ENCODE measurements around the gene PRR14. TPM values are rescaled to one million over a fixed set of nuclear protein-coding genes. Genes with fewer than 3 reads are reported as not detected.

PRR14 gene
- total and polyA plus RNA-seq, 2 of the 4 experiments (the other 2 are of a cell fraction): 1.4 to 11.9 TPM

GRCh38 chr16:30603945-30604315 lies 46.8 kb upstream of the PRR14 start:
- no peak overlapping the region for H3K4me2 ChIP-seq (ENCODE audit: low read depth, low read length)
- intact Hi-C loops (cut with micrococcal nuclease): no loop called here
- no peaks in the 10 kb centered on the region for H3K27me3 ChIP-seq (ENCODE audit: control insufficient read depth, insufficient read depth, low read length)
- H4K8ac ChIP-seq (ENCODE audit: low read depth in 2 of 2, low read length in 2 of 2): no peak overlapping the region
- TF ChIP-seq SMC3 (IDR thresholded peaks at IDR 0.05; ENCODE audit: low read depth, low read length) (no peak), USF2 (IDR thresholded peaks at IDR 0.05; ENCODE audit: low read depth, low read length) (no peak), MXI1 (IDR thresholded peaks at IDR 0.05; ENCODE audit: borderline replicate concordance, low read depth, low read length) (no peak), CTCF (conservative IDR thresholded peaks at IDR 0.05; ENCODE audit: low read depth, low read length) (no peak)
- no peak overlapping the region for H2AK9ac ChIP-seq (replicated peaks; ENCODE audit: low read depth, low read length, poor library complexity)
- H2BK5ac ChIP-seq (ENCODE audit: low read depth, low read length, poor library complexity, severe bottlenecking): no peak overlapping the region
- H2BK120ac ChIP-seq (ENCODE audit: low read depth, low read length): no peak overlapping the region
- H3K36me3 ChIP-seq (ENCODE audit: control insufficient read depth, insufficient read depth, low read length): peaks cover 25% of the 10 kb centered on the region
- in situ Hi-C loops (cut with MboI; ENCODE audit: low sequenced_read_pairs): no loop called here
- no peak overlapping the region for H3K4ac ChIP-seq (ENCODE audit: low read depth, low read length)
- no peak overlapping the region for H2BK20ac ChIP-seq (ENCODE audit: low read depth, low read length)
- H3K56ac ChIP-seq (ENCODE audit: extremely low read depth, insufficient read depth, low read length): no peak overlapping the region
- H3K18ac ChIP-seq (ENCODE audit: low read depth, low read length): no peak overlapping the region
- H4K91ac ChIP-seq (ENCODE audit: insufficient read depth, low read depth, low read length): no peak overlapping the region
- no peak overlapping the region for H2AK5ac ChIP-seq (ENCODE audit: low read depth, low read length)
- H3K4me3 ChIP-seq (ENCODE audit: insufficient read depth, low read depth, low read length): no peak overlapping the region
- no TSS peak for BruUV-seq (replicated peaks)
- ATAC-seq (ENCODE audit: low read depth) (no peak), DNase-seq (no peak)
- H3K23ac ChIP-seq (ENCODE audit: low read depth, low read length): no peak overlapping the region
- dilution Hi-C loops (cut with HindIII; ENCODE audit: low sequenced_read_pairs, unreplicated experiment): no loop called here
- H3K79me1 ChIP-seq (ENCODE audit: low read depth in 1 of 2, low read length in 2 of 2): peaks cover 10 to 21% of the 10 kb centered on the region in 2 experiments; a peak in 3 of 4 replicates
- H2AFZ ChIP-seq (replicated peaks; ENCODE audit: low read length, poor library complexity): no peak overlapping the region
- H3K4me1 ChIP-seq (ENCODE audit: control insufficient read depth, insufficient read depth, low read length): peaks cover 6% of the 10 kb centered on the region; the same call in 1 of the 2 replicates
- ChIA-PET CTCF (no interaction called here), POLR2A (ENCODE audit: unreplicated experiment) (no interaction called here)
- H3K14ac ChIP-seq (replicated peaks; ENCODE audit: low read depth, low read length): no peak overlapping the region
- no peaks in the 10 kb centered on the region; the same call in 1 of the 2 replicates for H3K9me1 ChIP-seq (ENCODE audit: insufficient read depth, low read length)
- 89% methylated on average over 3 of the region's 7 CpGs; no CpG with 5 or more reads in 1 of the 2 experiments for WGBS, 2 experiments (ENCODE audit: extremely low coverage in 2 of 2, insufficient read length in 1 of 2)
- no peak overlapping the region for H3K9ac ChIP-seq (ENCODE audit: low read depth, low read length)
- no peak overlapping the region for H2BK15ac ChIP-seq (ENCODE audit: low read depth, low read length)
- no peak overlapping the region for H3K27ac ChIP-seq (ENCODE audit: insufficient read depth, low read length)
- no peak overlapping the region for H4K5ac ChIP-seq (ENCODE audit: low read depth, low read length)
- H3K9me3 ChIP-seq (ENCODE audit: control insufficient read depth, insufficient read depth, low read length): no peaks in the 10 kb centered on the region; the same call in 1 of the 2 replicates
- no peaks in the 10 kb centered on the region for H4K20me1 ChIP-seq (ENCODE audit: insufficient read depth, low read length)
